ENCODE results near the gene TMEM109. TPM values are rescaled to one million over a fixed set of nuclear protein-coding genes. Genes with fewer than 3 reads are reported as not detected.

Gene TMEM109
- polyA plus RNA-seq, 1 experiment = 70.0 TPM

DNA sequence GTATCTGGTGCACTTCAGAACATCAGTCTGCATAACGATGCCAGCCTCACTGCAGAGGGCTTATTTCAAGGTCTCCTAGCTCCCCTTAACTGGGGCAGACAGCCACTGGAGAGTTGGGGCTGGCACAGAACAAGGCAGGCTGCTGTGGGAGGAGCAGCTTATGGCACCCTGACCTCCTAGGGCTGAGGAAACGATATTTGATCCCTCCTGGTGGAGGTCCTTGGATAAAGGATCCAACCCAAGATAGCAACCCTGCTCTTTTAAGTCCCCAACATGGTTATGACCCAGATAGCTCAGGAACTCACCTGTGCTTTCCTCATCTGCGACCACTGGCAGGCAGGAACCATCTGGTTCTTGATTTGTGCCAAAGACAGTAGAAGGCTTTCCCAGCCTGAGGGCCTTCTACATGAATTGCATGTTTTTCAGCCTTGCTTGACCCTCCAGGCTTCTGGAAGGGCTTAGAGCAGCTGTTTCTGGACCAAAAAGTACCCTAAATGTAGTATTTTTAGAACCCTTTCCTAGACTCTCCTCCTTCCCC lies 2.8 kb downstream of the TMEM109 start:
- Histone ChIP-seq H3K36me3 (ENCODE audit: control insufficient read depth, insufficient read depth, low read length) (peaks cover 7% of the 10 kb centered on the region), H3K4me3 (ENCODE audit: low read depth, low read length) (no peak overlapping the region), H3K27me3 (ENCODE audit: control insufficient read depth, insufficient read depth, low read length) (no peaks in the 10 kb centered on the region)
- TF ChIP-seq, protein P1, sequence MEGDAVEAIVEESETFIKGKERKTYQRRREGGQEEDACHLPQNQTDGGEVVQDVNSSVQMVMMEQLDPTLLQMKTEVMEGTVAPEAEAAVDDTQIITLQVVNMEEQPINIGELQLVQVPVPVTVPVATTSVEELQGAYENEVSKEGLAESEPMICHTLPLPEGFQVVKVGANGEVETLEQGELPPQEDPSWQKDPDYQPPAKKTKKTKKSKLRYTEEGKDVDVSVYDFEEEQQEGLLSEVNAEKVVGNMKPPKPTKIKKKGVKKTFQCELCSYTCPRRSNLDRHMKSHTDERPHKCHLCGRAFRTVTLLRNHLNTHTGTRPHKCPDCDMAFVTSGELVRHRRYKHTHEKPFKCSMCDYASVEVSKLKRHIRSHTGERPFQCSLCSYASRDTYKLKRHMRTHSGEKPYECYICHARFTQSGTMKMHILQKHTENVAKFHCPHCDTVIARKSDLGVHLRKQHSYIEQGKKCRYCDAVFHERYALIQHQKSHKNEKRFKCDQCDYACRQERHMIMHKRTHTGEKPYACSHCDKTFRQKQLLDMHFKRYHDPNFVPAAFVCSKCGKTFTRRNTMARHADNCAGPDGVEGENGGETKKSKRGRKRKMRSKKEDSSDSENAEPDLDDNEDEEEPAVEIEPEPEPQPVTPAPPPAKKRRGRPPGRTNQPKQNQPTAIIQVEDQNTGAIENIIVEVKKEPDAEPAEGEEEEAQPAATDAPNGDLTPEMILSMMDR (IDR thresholded peaks at IDR 0.05; ENCODE audit: insufficient read depth, low read depth, low read length) = no peak
- POLR2A ChIA-PET = no interaction called here
- CTCF ChIA-PET = interaction anchor here (0.7 kb wide), 1 partner anchor 29 kb away, joined by 3 read pairs; no protein-coding TSS in a partner anchor
- DNase-seq (ENCODE audit: low read depth) = no peak

DNA sequence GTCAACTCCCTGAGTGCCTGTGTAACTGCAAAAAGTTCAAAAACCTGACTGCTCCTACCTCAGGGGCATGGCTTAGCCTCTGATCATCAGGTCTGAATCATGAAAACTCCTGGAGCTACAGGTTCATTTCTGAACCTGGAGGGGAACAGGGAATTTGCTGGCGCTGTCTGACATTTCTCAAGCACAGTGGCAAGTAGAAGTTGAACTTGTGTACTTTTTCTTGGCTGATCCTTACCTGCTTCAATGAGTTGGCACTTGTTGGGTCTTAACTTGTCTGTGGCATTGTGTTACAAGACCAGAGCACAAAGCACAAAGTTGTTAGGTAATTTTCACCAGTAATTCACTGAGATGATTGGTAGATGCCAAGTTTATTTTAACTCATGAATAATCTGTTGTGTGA lies 3.3 kb downstream of the TMEM109 start:
- H3K4me3 ChIP-seq (ENCODE audit: low read depth, low read length) = no peak overlapping the region
- H3K36me3 ChIP-seq (ENCODE audit: control insufficient read depth, insufficient read depth, low read length) = peaks cover 9% of the 10 kb centered on the region
- DNase-seq (ENCODE audit: low read depth) = no peak
- CTCF ChIA-PET = interaction anchor here (0.7 kb wide), 1 partner anchor 30 kb away, joined by 3 read pairs; no protein-coding TSS in a partner anchor
- TF ChIP-seq, protein P1 (IDR thresholded peaks at IDR 0.05; ENCODE audit: insufficient read depth, low read depth, low read length) = no peak
- POLR2A ChIA-PET = no interaction called here
- no peaks in the 10 kb centered on the region for H3K27me3 ChIP-seq (ENCODE audit: control insufficient read depth, insufficient read depth, low read length)

DNA sequence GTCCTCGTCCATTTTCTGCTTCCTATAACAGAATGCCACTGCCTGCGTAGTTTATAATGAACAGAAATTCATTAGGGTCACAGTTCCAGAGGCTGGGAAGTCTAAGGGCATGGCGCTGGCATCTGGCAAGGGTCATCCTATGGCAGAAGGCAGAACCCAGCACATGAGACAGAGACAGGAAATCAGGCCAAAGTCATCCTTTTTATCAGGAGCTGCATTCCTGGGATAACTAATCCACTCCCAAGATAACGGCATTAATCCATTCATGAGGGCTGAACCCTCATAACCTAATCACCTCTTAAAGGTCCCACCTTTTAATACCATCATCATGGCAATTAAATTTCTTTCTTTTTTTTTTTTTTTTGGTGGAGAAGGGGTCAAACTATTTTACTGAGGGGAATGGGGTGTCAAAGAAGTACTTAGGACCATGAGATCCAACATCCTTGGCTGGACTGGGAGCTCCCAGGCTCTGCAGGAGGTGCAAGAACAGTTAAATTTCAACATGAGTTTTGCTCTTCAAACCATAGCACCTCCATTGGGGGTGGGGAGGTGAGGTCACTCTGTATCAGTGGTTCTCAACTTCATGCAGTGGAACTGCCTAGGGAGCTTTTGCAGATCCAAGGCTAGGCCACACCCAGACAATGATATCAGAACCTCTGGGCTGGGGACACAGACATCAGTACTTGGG lies 4.4 kb downstream of the TMEM109 start:
- no peak for DNase-seq (ENCODE audit: low read depth)
- Histone ChIP-seq H3K4me3 (ENCODE audit: low read depth, low read length) (no peak overlapping the region), H3K36me3 (ENCODE audit: control insufficient read depth, insufficient read depth, low read length) (peaks cover 10% of the 10 kb centered on the region), H3K27me3 (ENCODE audit: control insufficient read depth, insufficient read depth, low read length) (no peaks in the 10 kb centered on the region)
- ChIA-PET CTCF (interaction anchor here (0.7 to 1.4 kb wide), 3 partner anchors 19 to 88 kb away, joined by 3 to 5 read pairs (median 3); no protein-coding TSS in a partner anchor), POLR2A (no interaction called here)
- TF ChIP-seq, protein P1 (IDR thresholded peaks at IDR 0.05; ENCODE audit: insufficient read depth, low read depth, low read length) = no peak

DNA sequence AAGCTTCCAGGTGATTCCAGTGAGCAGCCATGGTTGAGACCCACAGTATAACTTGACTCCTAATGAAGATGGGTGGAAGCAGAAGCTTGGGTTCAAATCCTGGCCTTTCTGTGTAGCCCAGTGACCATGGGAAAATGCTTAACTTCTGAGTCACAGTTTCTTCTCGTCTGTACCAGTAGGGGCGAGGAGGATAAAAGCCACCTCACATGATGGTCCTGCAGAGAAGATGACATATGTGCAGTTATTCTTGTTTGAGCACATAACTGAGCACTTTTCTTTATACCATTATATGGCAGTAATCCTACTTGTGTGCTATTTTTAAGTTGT lies 4.9 kb downstream of the TMEM109 start:
- CTCF ChIA-PET = interaction anchor here (0.7 to 1.4 kb wide), 3 partner anchors 19 to 88 kb away, joined by 3 to 5 read pairs (median 3); no protein-coding TSS in a partner anchor
- DNase-seq (ENCODE audit: low read depth) = no peak
- no peaks in the 10 kb centered on the region for H3K27me3 ChIP-seq (ENCODE audit: control insufficient read depth, insufficient read depth, low read length)
- TF ChIP-seq, protein P1 (IDR thresholded peaks at IDR 0.05; ENCODE audit: insufficient read depth, low read depth, low read length) = no peak
- POLR2A ChIA-PET = no interaction called here
- peaks cover 10% of the 10 kb centered on the region for H3K36me3 ChIP-seq (ENCODE audit: control insufficient read depth, insufficient read depth, low read length)
- no peak overlapping the region for H3K4me3 ChIP-seq (ENCODE audit: low read depth, low read length)

DNA sequence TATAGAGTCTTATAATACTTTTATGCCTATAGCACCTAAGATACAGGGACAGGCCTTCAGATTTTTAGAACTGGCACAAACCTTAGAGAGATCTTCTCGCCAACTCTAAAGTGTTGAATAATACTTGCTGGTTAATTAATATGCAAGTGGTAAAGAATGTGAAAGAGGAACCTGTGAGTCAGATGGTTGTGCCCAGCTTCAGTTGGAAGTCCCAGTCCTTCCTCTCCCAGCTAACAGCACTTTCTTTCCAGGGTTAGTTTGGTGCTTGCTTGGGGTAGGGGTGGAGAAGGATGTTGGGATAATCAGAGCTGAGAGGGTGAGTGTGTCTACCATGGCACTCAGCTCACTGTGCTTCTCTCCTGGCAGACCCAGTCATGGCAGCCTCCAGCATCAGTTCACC lies 5.4 kb downstream of the TMEM109 start:
- TF ChIP-seq, protein P1 (IDR thresholded peaks at IDR 0.05; ENCODE audit: insufficient read depth, low read depth, low read length) = no peak
- ChIA-PET POLR2A (no interaction called here), CTCF (interaction anchor here (0.7 to 1.4 kb wide), 3 partner anchors 20 to 89 kb away, joined by 3 to 5 read pairs (median 3); no protein-coding TSS in a partner anchor)
- Histone ChIP-seq H3K4me3 (ENCODE audit: low read depth, low read length) (no peak overlapping the region), H3K27me3 (ENCODE audit: control insufficient read depth, insufficient read depth, low read length) (no peaks in the 10 kb centered on the region), H3K36me3 (ENCODE audit: control insufficient read depth, insufficient read depth, low read length) (peaks cover 10% of the 10 kb centered on the region)
- DNase-seq (ENCODE audit: low read depth) = no peak
